HUDEP-2 (cell line): ENCODE data around the gene TNP2.
"Not testable (repeated sequence)": the region's sequence is repeated elsewhere in the genome, so short reads cannot be mapped to it uniquely, and the experiment has no call there.

ENCODE experiments used
- DNase-seq, 76 experiments: peaks; one replicate each; lab custom pipeline; 2025; ENCODE audit not compliant: unreplicated experiment in 76 of 76; lab: John Stamatoyannopoulos, UW

TNP2 gene

GRCh38 chr16:11225677-11226549 is 43.2 kb downstream of the TNP2 start:
- DNase-seq = no peak

- DNase-seq = peak in 32 of 76 experiments; percentile 7 to 57 (median 26)
Observed at GRCh38 chr16:11224894-11225676, 44.0 kb downstream of the TNP2 start.

GRCh38 chr16:11224096-11224893 is 44.8 kb downstream of the TNP2 start:
- peak; percentile 23 to 94 (median 86) for DNase-seq

DNA sequence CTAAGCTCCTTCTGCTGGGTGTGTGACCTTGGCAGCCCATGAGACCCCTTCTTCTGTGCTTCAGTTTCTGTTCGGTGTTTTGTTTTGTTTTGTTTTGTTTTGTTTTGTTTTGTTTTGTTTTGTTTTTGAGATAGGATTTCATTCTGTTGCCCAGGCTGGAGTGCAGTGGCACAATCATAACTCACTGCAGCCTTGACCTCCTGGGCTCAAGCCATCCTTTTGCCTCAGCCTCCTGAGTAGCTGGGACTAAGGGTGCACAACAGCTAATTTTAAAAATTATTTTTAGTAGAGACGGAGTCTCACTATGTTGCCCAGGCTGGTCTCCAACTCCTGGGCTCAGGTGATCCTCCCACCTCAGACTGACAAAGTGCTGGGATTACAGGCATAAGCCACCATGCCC is 48.6 kb downstream of the TNP2 start:
- not testable (repeated sequence) for DNase-seq

DNA sequence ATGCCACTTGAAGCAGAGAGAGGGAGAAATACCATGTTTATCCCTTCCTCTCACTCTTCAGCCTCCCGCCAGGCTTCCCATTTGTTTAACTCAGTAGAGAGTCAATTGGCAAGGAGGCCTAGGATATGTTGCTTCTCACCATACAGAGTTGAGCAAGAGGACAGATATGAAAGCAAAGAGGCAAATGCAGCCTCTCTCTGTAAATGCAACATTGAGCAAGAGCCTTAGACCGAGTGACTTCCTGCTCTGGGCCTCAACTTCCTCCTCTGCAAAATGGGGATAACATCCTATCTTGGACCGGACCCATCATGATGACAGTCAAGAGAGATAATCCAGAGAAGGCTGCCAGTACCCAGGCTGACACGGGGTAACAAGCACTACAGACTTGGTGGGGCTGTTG is 49.9 kb downstream of the TNP2 start:
- no peak for DNase-seq

- peak in 3 of 76 experiments; percentile 10 to 27 (median 19) for DNase-seq
Observed at GRCh38 chr16:11218604-11218962, 50.5 kb downstream of the TNP2 start.
